ENCODE data around the gene WWOX. TPM values are rescaled to one million over a fixed set of nuclear protein-coding genes. Genes with fewer than 3 reads are reported as not detected.

WWOX gene
- total RNA-seq, 4 donors from 2014 or later, result 21.4 to 55.6 (median 33.2) TPM

DNA sequence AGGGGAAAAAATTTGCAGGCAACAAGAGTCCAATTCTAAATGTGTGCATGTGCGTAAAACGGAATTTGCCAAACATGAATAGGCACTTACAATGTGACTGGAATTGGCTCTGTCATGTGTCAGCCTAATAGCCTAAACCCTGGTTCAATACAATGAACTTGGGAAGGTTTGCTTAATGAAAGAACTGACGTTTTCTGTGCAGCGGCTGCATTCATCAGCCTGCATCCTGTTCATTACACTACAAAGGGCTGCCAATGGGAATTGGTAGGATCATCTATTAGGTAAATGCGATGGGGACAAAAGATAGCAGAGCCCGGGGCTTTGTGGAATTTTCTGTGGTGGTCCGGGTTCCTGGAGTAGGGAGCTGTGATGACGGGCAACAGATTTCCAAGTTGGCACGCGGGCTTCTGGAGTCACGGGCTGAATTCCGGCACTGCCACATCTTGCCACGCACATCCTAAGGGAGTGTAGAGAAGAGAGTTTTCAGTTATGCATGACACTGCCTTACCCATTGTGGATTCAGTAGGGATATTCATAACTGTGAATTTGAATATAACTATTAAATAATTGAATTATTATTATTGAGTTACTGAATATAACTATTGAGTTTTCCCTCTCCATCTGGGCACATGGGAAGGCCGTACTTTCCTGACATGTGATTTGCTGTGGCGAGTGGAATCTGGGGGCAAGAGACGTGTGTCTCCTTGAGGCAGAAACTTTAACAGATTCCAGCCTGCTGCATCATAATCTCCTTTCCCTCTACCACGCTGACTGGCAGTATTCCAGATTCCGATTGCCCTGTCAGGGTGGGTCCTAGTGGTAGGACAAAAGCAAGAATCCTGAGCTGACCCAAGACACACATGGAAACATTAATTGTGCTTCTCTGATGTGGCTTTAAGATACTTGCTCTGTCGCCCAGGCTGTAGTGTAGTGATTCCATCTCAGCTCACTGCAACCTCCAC lies 565.6 kb downstream of the WWOX start:
- ATAC-seq (ENCODE audit: low FRiP score) (no peak), DNase-seq (ENCODE audit: low spot score) (no peak)
- TF ChIP-seq, protein P1, sequence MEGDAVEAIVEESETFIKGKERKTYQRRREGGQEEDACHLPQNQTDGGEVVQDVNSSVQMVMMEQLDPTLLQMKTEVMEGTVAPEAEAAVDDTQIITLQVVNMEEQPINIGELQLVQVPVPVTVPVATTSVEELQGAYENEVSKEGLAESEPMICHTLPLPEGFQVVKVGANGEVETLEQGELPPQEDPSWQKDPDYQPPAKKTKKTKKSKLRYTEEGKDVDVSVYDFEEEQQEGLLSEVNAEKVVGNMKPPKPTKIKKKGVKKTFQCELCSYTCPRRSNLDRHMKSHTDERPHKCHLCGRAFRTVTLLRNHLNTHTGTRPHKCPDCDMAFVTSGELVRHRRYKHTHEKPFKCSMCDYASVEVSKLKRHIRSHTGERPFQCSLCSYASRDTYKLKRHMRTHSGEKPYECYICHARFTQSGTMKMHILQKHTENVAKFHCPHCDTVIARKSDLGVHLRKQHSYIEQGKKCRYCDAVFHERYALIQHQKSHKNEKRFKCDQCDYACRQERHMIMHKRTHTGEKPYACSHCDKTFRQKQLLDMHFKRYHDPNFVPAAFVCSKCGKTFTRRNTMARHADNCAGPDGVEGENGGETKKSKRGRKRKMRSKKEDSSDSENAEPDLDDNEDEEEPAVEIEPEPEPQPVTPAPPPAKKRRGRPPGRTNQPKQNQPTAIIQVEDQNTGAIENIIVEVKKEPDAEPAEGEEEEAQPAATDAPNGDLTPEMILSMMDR (IDR thresholded peaks at IDR 0.05), result no peak

DNA sequence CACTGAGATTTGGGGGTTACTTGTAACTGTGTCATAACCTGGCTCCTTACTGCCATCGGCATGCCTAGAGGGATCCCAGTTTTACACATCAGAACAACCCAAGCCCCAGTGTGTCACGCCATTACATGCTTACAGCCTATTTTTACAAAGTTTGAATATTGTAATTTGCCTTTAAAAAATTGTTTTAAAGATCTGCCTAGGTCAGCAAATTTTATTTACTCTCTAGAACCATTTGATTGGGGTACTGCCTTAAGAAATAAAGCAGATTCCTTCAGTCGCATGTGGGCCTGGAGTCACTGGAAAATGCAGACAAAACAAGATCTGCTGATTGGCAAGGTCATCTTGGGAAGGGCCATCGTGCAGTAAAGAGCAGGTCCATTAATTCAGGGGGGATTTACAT lies 566.9 kb downstream of the WWOX start:
- TF ChIP-seq, protein P1 (IDR thresholded peaks at IDR 0.05), result no peak
- DNase-seq (ENCODE audit: low spot score), result no peak
- ATAC-seq (ENCODE audit: low FRiP score), result no peak

DNA sequence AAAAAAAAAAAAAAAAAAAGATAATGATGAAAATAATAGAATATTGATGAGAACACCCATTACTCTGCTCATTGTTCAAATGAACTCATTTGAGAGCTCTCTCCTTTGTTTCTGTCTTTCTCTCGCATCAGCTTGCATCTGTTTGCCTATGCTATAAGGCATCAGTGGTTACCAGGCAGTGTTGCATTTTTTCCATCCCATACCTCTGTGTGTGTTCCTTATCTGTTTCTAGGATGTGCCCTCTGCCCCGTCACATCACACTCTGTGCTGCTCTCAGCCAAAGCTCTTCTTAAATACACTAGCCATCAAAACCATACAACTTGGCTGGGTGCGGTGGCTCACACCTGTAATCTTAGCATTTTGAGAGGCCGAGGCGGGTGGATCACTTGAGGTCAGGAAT lies 568.2 kb downstream of the WWOX start:
- TF ChIP-seq, protein P1 (IDR thresholded peaks at IDR 0.05), result no peak
- ATAC-seq (ENCODE audit: low FRiP score) (no peak), DNase-seq (ENCODE audit: low spot score) (no peak)

DNA sequence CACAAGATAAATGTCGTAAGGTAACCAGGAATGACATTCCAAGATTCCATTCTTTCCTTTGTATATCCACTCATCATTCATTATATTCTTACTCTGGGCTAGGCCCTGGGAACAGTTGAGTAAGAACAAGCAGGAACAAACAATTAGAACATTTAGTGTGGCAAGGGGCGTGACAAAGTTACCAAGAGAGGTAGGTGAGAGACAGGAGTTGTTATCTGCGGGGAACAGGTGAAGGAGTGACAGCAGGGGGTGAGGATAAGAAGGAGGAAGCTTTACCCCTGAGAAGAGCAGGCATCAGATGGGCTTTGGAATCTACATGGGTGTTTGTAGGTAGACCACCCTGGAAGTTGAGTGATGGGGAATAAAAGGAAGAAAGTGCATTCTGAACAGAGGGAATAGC lies 568.9 kb downstream of the WWOX start:
- no peak for DNase-seq (ENCODE audit: low spot score)
- no peak for ATAC-seq (ENCODE audit: low FRiP score)
- TF ChIP-seq, protein P1 (IDR thresholded peaks at IDR 0.05), result no peak

DNA sequence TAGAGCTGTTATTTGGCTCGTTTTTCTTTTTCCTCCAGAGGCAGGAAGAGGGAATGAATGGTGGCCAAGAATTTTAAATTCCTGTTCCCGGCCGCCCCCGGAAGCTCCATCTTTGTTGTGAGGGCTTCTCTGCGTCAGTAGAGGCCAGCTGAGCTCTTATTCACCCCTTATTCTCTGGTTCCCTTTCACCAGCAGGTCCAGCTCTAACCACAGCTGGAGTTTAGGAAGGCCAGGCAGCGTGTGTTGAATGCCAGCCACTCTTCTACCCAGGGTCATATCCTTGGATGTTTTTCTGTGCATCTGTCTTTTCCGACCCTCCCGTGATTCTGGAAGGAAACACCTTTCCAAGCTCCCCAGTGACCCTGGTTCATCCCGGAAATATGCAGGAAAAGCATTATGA lies 570.5 kb downstream of the WWOX start:
- TF ChIP-seq, protein P1 (IDR thresholded peaks at IDR 0.05), result no peak
- DNase-seq (ENCODE audit: low spot score) (no peak), ATAC-seq (ENCODE audit: low FRiP score) (peak; percentile 49)

DNA sequence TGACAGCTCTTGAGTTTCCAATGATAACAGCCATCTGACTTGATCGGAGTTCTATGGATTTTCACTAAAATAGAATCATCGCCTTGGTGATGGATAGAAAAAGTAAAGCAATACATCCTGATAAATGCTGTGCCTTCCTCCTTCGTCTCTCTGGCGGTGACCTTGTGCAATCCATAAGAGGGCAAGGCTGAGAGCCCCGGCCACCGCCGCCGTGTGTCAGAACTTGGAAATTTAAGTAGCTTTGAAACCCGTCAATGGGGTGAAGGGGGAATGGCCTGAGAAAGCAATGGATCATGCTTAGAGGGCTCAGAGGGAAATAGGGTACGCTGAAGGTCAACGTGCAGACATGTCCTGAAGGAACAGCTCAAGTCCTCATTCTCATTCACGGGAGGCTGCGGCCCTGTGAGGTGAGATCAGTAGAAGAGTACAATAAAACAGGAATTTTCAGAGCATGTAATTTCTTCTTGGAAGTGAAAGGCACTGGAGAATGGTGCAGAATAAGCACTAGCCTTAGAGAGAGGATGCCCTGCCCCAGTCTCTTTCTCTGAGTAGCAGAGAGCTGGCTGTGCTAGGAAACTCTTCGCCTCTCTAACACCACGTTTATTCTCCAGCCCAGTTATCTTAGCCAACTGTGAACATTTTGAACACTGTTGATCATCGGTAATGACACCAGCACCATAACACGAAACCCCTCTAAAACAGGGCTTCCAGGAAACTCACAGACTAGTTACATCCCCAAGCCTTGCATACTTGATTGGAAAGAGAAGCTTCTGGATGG lies 573.5 kb downstream of the WWOX start:
- TF ChIP-seq, protein P1 (IDR thresholded peaks at IDR 0.05), result no peak
- ATAC-seq (ENCODE audit: low FRiP score), result no peak
- DNase-seq (ENCODE audit: low spot score), result no peak
